Measurements from ENCODE around the gene TRMT2A. TPM values are rescaled to one million over a fixed set of nuclear protein-coding genes. Genes with fewer than 3 reads are reported as not detected.

The TRMT2A gene
- total and polyA plus RNA-seq, 2 of the 8 experiments (the other 6 are each of a cell fraction or from before 2014, with no cell fraction given): 44.9 to 50.3 TPM

DNA sequence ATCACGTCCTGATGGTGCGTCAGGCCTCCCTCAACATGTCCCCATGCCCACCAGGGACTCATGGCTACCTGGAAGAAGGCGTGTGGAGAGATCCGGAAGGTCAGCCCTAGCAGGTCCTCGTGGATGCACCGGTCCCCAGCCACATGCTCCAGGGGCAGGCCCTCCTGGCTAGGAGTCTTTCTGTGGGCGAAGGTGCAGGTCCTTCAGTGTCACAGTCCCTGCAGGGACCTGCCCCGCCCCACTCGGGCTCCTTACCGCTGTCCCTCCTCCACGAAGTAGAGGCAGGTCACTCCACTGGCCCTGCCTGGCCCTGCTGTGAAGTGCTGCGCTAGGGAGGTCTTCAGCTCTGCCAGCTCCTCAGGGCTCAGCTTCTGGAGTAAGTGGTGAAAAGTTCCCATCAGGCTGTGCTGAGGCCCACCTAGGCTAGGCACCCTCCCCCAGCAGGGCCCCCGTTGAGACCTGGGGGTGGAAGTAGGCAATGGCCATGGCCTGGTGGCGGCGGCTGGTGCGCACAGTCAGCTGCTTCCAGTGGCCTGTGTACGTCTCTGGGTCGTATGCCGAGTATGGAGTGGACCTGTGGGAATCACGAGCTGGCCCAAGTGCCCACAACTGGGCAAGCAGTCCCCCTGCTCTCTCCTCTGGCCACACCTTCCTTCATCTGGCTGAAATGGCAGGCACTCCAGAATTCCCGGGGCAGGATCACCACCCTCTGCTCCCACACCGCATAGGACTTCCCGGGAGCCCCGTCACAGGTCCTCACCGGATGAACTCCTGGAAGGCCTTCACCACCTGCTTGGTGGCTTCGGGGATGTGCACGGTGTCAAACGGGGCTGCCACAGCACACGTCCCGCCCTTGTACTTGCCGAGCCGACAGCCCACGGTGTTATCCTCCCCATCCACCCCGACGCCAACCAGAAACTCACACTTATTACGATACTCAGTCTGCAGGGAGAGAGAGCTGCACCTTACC is 2.2 kb downstream of the TRMT2A start:
- FAIRE-seq: no peak
- H3K4me1 ChIP-seq (replicated peaks in 1 of 4; ENCODE audit: control insufficient read depth in 3 of 4, insufficient read depth in 4 of 4, low read length in 3 of 4): peaks cover 0 to 10% (median 5%) of the 10 kb centered on the region in 4 experiments; a peak in 5 of 7 replicates
- ChIA-PET POLR2A (ENCODE audit: partially characterized antibody) (interaction anchor here (1.8 to 22.7 kb wide), 3 partner anchors 13 to 142 kb away, joined by 4 to 598 read pairs (median 223); partner anchors contain the start of gene ZDHHC8), CTCF (ENCODE audit: partially characterized antibody) (interaction anchor here (1.1 to 2.2 kb wide), 6 partner anchors 10 to 42 kb away, joined by 3 to 9 read pairs (median 6); no protein-coding TSS in a partner anchor)
- no peak overlapping the region for H3K23ac ChIP-seq (ENCODE audit: insufficient read length)
- H4K91ac ChIP-seq (replicated peaks; ENCODE audit: insufficient read length, low read length): no peak overlapping the region
- H2AFZ ChIP-seq (ENCODE audit: low read length): no peak overlapping the region
- H3K56ac ChIP-seq (replicated peaks; ENCODE audit: insufficient read length, low read depth, low read length): no peak overlapping the region
- DNase-seq (ENCODE audit: low read depth in 1 of 2, low spot score in 2 of 2): no peak
- no peaks in the 10 kb centered on the region for H3K27me3 ChIP-seq (replicated peaks in 1 of 4; ENCODE audit: control insufficient read depth in 3 of 4, extremely low read depth in 1 of 4, insufficient read depth in 3 of 4, low read length in 3 of 4)
- peak overlapping the region; percentile 1; the same call in 1 of the 2 replicates for H4K8ac ChIP-seq (ENCODE audit: extremely low read depth, insufficient read depth, low read length)
- H3K14ac ChIP-seq (ENCODE audit: insufficient read length): no peak overlapping the region
- no peak overlapping the region for H3K18ac ChIP-seq (ENCODE audit: extremely low read depth, low read length)
- no peak overlapping the region for H2AK5ac ChIP-seq (ENCODE audit: low read depth, low read length)
- WGBS, 2 experiments (ENCODE audit: extremely low coverage in 1 of 2, insufficient coverage in 1 of 2, insufficient read length in 1 of 2, insufficient replicate concordance in 2 of 2, low coverage in 1 of 2, low lambda C conversion rate in 2 of 2, missing lambda C conversion rate in 1 of 2): 93% methylated on average over 34 of the region's 36 CpGs; no CpG with 5 or more reads in 1 of the 2 experiments
- no peak overlapping the region for H2BK120ac ChIP-seq (replicated peaks; ENCODE audit: low read depth, low read length)
- H4K5ac ChIP-seq (ENCODE audit: insufficient read length, low read depth, low read length): no peak overlapping the region
- H3K9me3 ChIP-seq (ENCODE audit: insufficient read depth in 2 of 2, low read depth in 1 of 2, low read length in 1 of 2): no peaks in the 10 kb centered on the region
- no peaks in the 10 kb centered on the region; the same call in 1 of the 2 replicates for H3K23me2 ChIP-seq (ENCODE audit: low read depth, low read length)
- H2BK5ac ChIP-seq (ENCODE audit: low read depth, low read length): no peak overlapping the region
- no peak overlapping the region for H3K4me2 ChIP-seq (ENCODE audit: insufficient read depth in 1 of 2, low read depth in 2 of 2, low read length in 2 of 2)
- peaks cover 16 to 39% of the 10 kb centered on the region in 2 experiments for H3K79me2 ChIP-seq (ENCODE audit: control insufficient read depth in 1 of 2, insufficient read depth in 2 of 2, low read length in 2 of 2)
- H3K79me1 ChIP-seq (ENCODE audit: low read depth, low read length): peaks cover 5% of the 10 kb centered on the region; the same call in 1 of the 2 replicates
- H3K9ac ChIP-seq (replicated peaks in 1 of 4; ENCODE audit: extremely low read depth in 1 of 4, low read depth in 3 of 4, low read length in 3 of 4): no peak overlapping the region; a peak in 2 of 7 replicates
- peak; percentile 13; the same call in 1 of the 2 replicates for TF ChIP-seq POLR2AphosphoS5 (IDR thresholded peaks at IDR 0.05; ENCODE audit: low read depth, low read length)
- TF ChIP-seq CHD1 (IDR thresholded peaks at IDR 0.05; ENCODE audit: low read depth, low read length): no peak
- no peak overlapping the region for H3K27ac ChIP-seq (ENCODE audit: low read depth, low read length)
- H2BK15ac ChIP-seq (ENCODE audit: low read length): no peak overlapping the region
- H3K4me3 ChIP-seq (ENCODE audit: extremely low read depth in 1 of 4, insufficient read depth in 2 of 4, low read depth in 3 of 4, low read length in 4 of 4): no peak overlapping the region
- no peak overlapping the region for H2BK12ac ChIP-seq (ENCODE audit: low read depth, low read length)
- peaks cover 10 to 19% of the 10 kb centered on the region in 2 experiments for H4K20me1 ChIP-seq (replicated peaks in 1 of 2; ENCODE audit: control insufficient read depth in 1 of 2, insufficient read depth in 2 of 2, low read length in 2 of 2)
- H2BK20ac ChIP-seq (ENCODE audit: low read length): no peak overlapping the region
- peaks cover 17 to 41% (median 31%) of the 10 kb centered on the region in 4 experiments for H3K36me3 ChIP-seq (ENCODE audit: control insufficient read depth in 2 of 4, insufficient read depth in 4 of 4, low read length in 3 of 4)
- no peak overlapping the region for H3K4ac ChIP-seq (replicated peaks; ENCODE audit: insufficient read length, low read depth, low read length)
